HUES64 (cell line): Measurements from ENCODE around the gene FUT4.
"Not testable (repeated sequence)": the region's sequence is repeated elsewhere in the genome, so short reads cannot be mapped to it uniquely, and the experiment has no call there.

Experiments used
- H3K27ac ChIP-seq: 2 replicates; pipeline ENCODE4 v1.7.0; 2013; ENCODE audit warnings: low read depth, low read length, inconsistent platforms
- H3K27me3 ChIP-seq: 2 replicates; pipeline ENCODE4 v1.6.1; 2013; ENCODE audit warnings: mild to moderate bottlenecking, low read length; ENCODE audit not compliant: insufficient read depth
- H3K36me3 ChIP-seq: 2 replicates; pipeline ENCODE4 v1.6.1; 2013; ENCODE audit warnings: mild to moderate bottlenecking, low read length; ENCODE audit not compliant: insufficient read depth
- H3K4me1 ChIP-seq: 2 replicates; pipeline ENCODE4 v1.6.1; 2013; ENCODE audit warnings: mild to moderate bottlenecking, low read length, moderate library complexity; ENCODE audit not compliant: insufficient read depth
- H3K4me3 ChIP-seq: 2 replicates; pipeline ENCODE4 v1.5.1; 2013; ENCODE audit warnings: mild to moderate bottlenecking, low read length, moderate library complexity
- H3K9ac ChIP-seq: 2 replicates; pipeline ENCODE4 v1.6.1; 2013; ENCODE audit warnings: mild to moderate bottlenecking, low read depth, low read length
- H3K9me3 ChIP-seq: 2 replicates; pipeline ENCODE4 v1.6.1; 2013; ENCODE audit warnings: low read depth, low read length; ENCODE audit not compliant: insufficient read depth
- WGBS: fragments of 150-250, 120-280 bp; methylation state at CpG from one replicate; pipeline ENCODE4 v1.1.7; 2013; ENCODE audit warnings: missing lambda C conversion rate; 5-methylcytosine and 5-hydroxymethylcytosine counted together

Gene FUT4

DNA sequence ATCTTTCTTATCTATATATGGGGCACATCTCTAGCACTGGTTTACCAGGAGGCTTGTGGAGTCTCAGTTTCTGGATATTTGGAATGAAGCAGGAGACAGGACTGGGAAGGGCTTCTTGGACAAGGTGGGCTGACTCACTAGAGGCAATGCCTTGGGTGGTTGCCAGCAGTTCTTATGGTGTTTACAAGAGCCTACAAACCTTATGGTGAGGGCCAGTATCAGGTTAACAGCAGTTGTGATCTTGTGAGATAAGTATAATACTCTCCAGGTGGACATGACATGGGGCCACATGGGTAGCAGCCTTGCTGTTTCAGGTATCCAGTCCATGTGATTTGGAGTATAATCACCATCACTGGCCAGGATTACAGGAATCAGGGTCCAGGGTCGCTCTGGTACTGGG, 10.2 kb downstream of the FUT4 start:
- H3K27ac ChIP-seq = no peak overlapping the region
- no peaks in the 10 kb centered on the region for H3K9me3 ChIP-seq
- H3K4me1 ChIP-seq = no peaks in the 10 kb centered on the region
- WGBS = 47% methylated on average over 1 of the region's 1 CpG
- no peaks in the 10 kb centered on the region for H3K27me3 ChIP-seq
- no peak overlapping the region for H3K9ac ChIP-seq
- H3K36me3 ChIP-seq = no peaks in the 10 kb centered on the region
- H3K4me3 ChIP-seq = no peak overlapping the region

GRCh38 chr11:94555752-94556329, 12.1 kb downstream of the FUT4 start:
- H3K4me3 ChIP-seq, H3K4me1 ChIP-seq, H3K9me3 ChIP-seq, H3K9ac ChIP-seq, H3K27me3 ChIP-seq, H3K27ac ChIP-seq, H3K36me3 ChIP-seq: not testable (repeated sequence)
- WGBS = 93% methylated on average over 7 of the region's 8 CpGs

GRCh38 chr11:94557421-94557820, 13.7 kb downstream of the FUT4 start:
- Histone ChIP-seq H3K4me3 (no peak overlapping the region), H3K9me3 (no peaks in the 10 kb centered on the region), H3K36me3 (no peaks in the 10 kb centered on the region), H3K27me3 (no peaks in the 10 kb centered on the region), H3K9ac (no peak overlapping the region), H3K4me1 (no peaks in the 10 kb centered on the region), H3K27ac (no peak overlapping the region)

DNA sequence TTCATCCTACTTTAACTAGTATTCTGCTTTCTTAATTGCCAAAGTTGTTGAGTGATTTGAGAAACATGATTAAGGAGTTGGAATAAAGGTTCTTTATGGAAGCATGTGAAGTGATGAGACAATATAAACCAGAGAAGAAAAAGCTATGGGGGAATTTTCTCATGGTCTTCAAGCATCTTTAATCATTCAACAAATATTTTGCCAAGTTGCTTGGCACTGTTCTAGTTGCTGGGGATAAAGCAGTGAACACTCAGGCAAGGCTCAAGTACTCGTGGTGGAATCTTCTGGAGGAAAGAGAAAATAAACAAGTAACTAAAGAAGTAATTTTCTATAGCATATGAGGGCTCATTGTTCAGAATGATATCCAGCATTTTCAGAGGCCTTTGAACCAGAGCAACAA, 14.3 kb downstream of the FUT4 start:
- Histone ChIP-seq H3K4me3 (no peak overlapping the region), H3K36me3 (no peaks in the 10 kb centered on the region), H3K4me1 (peaks cover 1% of the 10 kb centered on the region; the same call in 1 of the 2 replicates), H3K9ac (no peak overlapping the region), H3K27me3 (no peaks in the 10 kb centered on the region), H3K27ac (no peak overlapping the region), H3K9me3 (no peaks in the 10 kb centered on the region)
- WGBS = 63% methylated on average over 1 of the region's 1 CpG

DNA sequence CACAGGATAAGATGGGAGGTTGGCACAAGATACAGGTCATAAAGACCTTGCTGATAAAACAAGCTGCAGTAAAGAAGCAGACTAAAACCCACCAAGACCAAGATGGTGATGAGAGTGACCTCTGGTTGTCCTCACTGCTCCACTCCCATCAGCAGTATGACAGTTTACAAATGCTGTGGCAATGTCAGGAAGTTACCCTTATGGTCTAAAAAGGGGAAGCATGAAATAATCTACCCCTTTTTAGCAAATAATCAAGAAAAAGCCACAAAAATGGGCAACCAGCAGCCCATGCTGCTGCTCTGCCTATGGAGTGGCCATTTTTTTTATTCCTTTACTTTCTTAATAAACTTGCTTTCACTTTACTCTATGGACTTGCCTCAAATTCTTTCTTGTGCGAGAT, 14.7 kb downstream of the FUT4 start:
- Histone ChIP-seq H3K36me3 (no peaks in the 10 kb centered on the region), H3K9ac (no peak overlapping the region), H3K4me1 (peaks cover 4% of the 10 kb centered on the region; the same call in 1 of the 2 replicates), H3K27me3 (no peaks in the 10 kb centered on the region), H3K4me3 (no peak overlapping the region), H3K27ac (no peak overlapping the region), H3K9me3 (no peaks in the 10 kb centered on the region)
- 89% methylated on average over 1 of the region's 1 CpG for WGBS

DNA sequence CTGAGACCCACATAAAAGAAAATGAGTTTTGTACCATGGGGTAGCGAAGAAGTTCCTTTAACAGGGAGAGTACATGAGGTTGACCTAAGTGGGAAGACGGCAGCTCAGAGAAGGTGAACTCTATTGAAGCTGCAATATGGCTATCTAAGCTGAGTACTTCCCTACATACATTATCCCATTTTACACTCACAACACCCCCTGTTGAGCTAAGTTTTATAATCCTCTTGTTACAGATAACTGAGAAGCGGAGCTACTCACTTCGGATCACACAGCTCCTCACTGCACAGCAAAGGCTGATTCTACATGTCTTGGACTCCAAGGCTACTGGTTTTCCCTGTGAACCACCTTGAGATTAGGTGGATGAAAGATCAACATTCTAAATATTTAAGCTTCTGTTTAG, 15.2 kb downstream of the FUT4 start:
- H3K9me3 ChIP-seq = no peaks in the 10 kb centered on the region
- no peaks in the 10 kb centered on the region for H3K36me3 ChIP-seq
- H3K4me1 ChIP-seq = peaks cover 4% of the 10 kb centered on the region; the same call in 1 of the 2 replicates
- H3K27me3 ChIP-seq = no peaks in the 10 kb centered on the region
- WGBS = 95% methylated on average over 4 of the region's 4 CpGs
- no peak overlapping the region for H3K9ac ChIP-seq
- no peak overlapping the region for H3K27ac ChIP-seq
- no peak overlapping the region for H3K4me3 ChIP-seq

DNA sequence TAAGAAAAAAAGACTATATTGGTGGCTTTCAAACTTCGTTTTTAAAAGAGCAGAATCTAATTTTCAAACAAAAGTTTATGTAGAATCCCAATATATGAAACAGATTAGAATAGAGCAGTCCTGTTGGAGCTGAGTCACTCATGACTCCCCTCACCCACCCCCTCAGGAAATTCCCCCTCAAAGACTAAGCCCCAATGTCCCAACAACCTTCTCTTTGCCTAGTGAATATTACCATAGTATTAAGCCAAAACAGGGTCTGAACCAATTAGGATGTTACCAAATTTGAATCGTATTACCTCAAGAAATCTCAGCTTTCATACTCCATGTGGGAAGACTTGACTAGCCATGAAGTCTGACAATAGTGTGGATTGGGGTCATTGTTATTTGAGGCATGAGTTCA, 15.6 kb downstream of the FUT4 start:
- Histone ChIP-seq H3K4me1 (peaks cover 4% of the 10 kb centered on the region; the same call in 1 of the 2 replicates), H3K36me3 (no peaks in the 10 kb centered on the region), H3K9ac (no peak overlapping the region), H3K9me3 (no peaks in the 10 kb centered on the region), H3K4me3 (no peak overlapping the region), H3K27me3 (no peaks in the 10 kb centered on the region), H3K27ac (no peak overlapping the region)
- WGBS = 83% methylated on average over 2 of the region's 2 CpGs

DNA sequence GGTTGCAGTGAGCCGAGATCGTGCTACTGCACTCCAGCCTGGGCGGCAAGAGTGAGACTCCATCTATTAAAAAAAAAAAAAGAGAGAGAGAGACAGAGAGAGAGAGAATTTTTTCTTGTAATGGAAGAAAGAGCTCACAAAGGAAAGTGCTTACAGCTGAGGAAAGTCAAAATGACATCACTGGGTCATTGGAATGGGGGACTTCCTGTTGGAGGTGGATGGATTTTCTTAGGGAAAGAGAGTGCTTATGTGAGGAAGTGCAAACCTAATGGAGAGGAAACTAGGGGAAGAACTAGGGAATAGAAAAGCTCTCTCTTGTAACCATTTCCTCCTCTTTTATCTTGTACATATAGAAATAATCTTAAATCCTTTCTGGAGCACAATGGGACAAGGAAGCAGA, 17.1 kb downstream of the FUT4 start:
- H3K27me3 ChIP-seq = no peaks in the 10 kb centered on the region
- 93% methylated on average over 3 of the region's 3 CpGs for WGBS
- no peaks in the 10 kb centered on the region for H3K36me3 ChIP-seq
- H3K4me3 ChIP-seq = no peak overlapping the region
- no peak overlapping the region for H3K9ac ChIP-seq
- no peaks in the 10 kb centered on the region for H3K9me3 ChIP-seq
- H3K4me1 ChIP-seq = peaks cover 4% of the 10 kb centered on the region; the same call in 1 of the 2 replicates
- no peak overlapping the region for H3K27ac ChIP-seq

DNA sequence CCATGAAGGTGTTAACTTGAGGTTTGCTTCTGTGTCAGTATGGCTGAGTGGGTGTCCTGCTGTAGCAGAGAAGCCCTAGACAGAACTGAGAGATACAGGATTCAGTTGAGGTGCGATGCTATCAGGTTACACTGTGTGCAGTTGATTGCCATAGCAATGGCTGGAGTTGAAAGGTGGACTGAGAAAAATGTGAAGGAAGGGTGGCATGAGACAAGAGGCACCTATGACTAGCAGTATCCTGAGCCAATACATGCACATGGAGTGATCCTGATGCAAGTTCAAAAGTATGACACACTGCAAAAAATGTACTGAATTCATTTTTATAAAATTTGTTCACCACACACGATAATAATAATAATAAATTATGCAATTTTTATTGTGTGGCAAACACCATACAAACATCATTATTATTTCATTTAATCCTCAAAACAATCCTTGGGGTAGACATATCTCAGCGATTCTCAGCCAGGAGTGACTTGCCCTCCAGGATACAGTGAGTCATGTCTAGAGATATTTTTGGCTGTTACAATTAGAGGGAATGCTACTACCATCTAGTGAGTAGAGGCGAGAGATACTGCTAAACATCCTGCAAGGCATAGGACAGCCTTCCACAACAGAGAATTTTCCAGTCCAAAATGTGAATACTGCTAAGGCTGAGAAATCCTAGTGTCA, 19.6 kb downstream of the FUT4 start:
- Histone ChIP-seq H3K27me3 (no peaks in the 10 kb centered on the region), H3K9me3 (no peaks in the 10 kb centered on the region), H3K4me1 (peaks cover 4% of the 10 kb centered on the region; the same call in 1 of the 2 replicates), H3K9ac (no peak overlapping the region), H3K36me3 (no peaks in the 10 kb centered on the region), H3K27ac (no peak overlapping the region), H3K4me3 (no peak overlapping the region)
- 82% methylated on average over 3 of the region's 4 CpGs for WGBS

GRCh38 chr11:94563848-94564467, 20.2 kb downstream of the FUT4 start:
- WGBS = 82% methylated on average over 8 of the region's 8 CpGs
- H3K27me3 ChIP-seq = no peaks in the 10 kb centered on the region
- H3K4me3 ChIP-seq = no peak overlapping the region
- H3K9me3 ChIP-seq = no peaks in the 10 kb centered on the region
- peaks cover 4% of the 10 kb centered on the region; the same call in 1 of the 2 replicates for H3K4me1 ChIP-seq
- no peak overlapping the region for H3K9ac ChIP-seq
- no peaks in the 10 kb centered on the region for H3K36me3 ChIP-seq
- H3K27ac ChIP-seq = no peak overlapping the region

DNA sequence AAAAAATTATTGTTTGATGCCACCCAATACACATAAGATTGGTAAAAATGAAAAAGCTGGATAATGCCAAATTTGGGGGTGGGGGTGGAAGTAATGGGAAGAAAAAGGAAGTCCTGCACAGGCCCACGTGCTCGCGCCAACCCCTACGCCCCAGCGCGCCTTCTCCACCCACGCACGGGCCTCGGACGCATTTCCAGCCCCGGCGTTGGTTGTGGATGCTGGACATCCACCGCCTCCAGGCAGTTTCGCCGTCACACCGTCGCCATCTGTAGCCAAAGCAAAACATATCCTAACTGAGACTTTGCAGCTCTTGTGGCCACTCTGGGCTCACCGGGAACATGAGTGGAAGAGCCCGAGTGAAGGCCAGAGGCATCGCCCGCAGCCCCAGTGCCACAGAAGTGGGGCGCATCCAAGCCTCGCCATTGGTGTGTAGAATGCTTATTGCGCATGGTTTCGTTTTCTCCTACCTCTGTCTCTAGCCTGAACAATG, 23.5 kb downstream of the FUT4 start, which contains the start of gene PIWIL4:
Gene PIWIL4, plus strand, starts transcription at position 188 of the 490 bp plus-strand sequence. Its CDS starts 151 bp downstream, at position 339.
- no peak within 1 kb of the TSS for H3K27ac ChIP-seq
- H3K36me3 ChIP-seq = no peaks in the 10 kb centered on the region
- no peaks in the 10 kb centered on the region for H3K9me3 ChIP-seq
- peaks cover 4% of the 10 kb centered on the region; the same call in 1 of the 2 replicates for H3K4me1 ChIP-seq
- WGBS = 95% methylated on average over 25 of the region's 25 CpGs
- H3K27me3 ChIP-seq = no peaks in the 10 kb centered on the region
- no peak within 1 kb of the TSS for H3K4me3 ChIP-seq
- H3K9ac ChIP-seq = no peak within 1 kb of the TSS
